GM12865 (cell line): ENCODE data around the gene ANKUB1.

ENCODE experiments used
- DNase-seq: peaks from one replicate; pipeline ENCODE4 v3.0.0; 2010; ENCODE audit warnings: low read depth
- H3K4me3 ChIP-seq: 2 replicates; pipeline ENCODE4 v1.5.1; 2011; ENCODE audit warnings: mild to moderate bottlenecking, low read depth, low read length, control low read depth
- TF ChIP-seq, protein P1 (sequence below): IDR thresholded peaks from 2 replicates; pipeline ENCODE4 v1.5.1; 2011; ENCODE audit warnings: low read length, control low read depth, low read depth, inconsistent platforms; ENCODE audit not compliant: insufficient read depth; ENCODE audit errors: missing control alignments

ANKUB1 gene

DNA sequence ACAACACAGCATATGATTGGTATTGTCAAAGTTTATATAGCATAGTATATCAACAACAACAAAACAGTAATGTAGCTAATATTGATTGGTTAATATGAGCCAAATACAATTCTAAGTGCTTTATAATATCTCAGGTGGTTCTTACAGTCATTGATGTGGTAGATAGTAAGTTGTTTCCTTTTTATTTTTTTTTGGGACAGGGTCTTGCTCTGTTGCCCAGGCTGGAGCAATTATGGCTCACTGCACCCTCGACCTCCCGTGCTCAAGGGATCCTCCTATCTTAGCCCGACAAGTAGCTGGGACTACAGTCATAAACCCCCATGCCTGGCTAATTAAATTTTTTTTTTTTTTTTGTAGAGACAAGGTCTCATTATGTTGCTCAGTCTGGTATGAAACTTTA lies 23.4 kb upstream of the ANKUB1 start:
- TF ChIP-seq, protein P1, sequence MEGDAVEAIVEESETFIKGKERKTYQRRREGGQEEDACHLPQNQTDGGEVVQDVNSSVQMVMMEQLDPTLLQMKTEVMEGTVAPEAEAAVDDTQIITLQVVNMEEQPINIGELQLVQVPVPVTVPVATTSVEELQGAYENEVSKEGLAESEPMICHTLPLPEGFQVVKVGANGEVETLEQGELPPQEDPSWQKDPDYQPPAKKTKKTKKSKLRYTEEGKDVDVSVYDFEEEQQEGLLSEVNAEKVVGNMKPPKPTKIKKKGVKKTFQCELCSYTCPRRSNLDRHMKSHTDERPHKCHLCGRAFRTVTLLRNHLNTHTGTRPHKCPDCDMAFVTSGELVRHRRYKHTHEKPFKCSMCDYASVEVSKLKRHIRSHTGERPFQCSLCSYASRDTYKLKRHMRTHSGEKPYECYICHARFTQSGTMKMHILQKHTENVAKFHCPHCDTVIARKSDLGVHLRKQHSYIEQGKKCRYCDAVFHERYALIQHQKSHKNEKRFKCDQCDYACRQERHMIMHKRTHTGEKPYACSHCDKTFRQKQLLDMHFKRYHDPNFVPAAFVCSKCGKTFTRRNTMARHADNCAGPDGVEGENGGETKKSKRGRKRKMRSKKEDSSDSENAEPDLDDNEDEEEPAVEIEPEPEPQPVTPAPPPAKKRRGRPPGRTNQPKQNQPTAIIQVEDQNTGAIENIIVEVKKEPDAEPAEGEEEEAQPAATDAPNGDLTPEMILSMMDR: no peak
- DNase-seq: no peak
- no peak overlapping the region; the same call in 1 of the 2 replicates for H3K4me3 ChIP-seq

DNA sequence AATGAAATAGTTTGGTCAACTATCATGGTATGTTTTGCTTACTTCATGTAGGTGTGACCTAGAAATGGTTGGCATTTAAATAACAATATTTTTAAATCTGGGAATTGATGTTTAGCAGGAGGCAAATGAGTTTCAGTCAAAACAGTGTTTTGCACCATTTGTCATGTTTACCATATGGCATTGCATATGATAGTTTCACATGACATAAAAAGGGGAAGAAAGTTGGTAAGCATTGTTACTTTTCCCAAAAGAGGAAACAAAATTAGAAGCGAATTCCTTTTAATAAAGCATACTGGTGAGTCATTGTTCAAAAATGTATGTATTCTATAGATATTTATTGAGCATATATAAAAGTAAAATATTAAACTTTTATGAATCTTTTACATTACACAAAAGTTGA lies 23.0 kb upstream of the ANKUB1 start:
- TF ChIP-seq, protein P1: no peak
- no peak for DNase-seq
- peak overlapping the region; percentile 93 for H3K4me3 ChIP-seq

DNA sequence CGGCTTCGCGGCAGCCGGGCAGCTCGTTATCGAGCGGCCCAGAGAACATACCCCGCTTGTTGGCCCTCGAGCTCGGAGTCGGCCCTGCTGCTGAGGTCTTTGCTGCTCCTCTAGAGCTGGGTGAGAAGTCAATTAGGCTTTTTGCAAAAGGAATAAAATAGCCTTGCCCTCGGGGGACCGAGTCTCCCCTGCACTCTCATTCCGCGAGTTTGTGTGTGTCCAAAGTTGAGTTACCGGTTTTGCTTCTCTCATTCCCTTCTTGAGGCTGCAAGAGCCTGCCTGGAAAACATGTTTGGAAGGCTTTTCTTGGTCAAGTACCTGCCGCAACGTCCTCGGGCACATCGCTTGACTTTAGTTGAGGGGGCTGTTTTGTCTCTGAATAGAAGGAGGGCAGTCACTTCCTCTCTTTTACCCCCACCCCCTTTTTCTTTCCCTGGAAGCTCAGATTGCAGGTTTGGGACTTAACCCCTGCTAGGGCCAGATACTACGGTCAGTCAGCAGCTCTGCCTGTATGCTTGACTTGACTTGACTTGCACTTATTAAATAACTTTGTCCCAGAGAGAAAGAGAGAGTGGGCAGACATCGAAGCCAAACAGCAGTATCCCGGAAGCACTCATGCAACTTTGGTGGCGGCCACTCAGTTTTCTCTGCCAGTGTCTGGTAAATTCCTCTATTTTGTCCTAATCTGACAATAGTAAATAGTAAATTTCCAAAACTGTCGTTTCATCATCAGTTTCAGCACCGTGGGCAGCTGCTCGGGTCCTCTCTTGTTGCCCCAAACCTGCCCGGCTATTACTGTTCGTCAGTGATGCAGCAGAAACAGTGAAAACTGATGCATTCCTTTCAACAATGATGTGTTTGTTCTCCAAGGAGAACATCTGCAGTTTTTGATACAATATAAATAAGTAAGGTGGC lies 21.3 kb upstream of the ANKUB1 start:
- TF ChIP-seq, protein P1: no peak

DNA sequence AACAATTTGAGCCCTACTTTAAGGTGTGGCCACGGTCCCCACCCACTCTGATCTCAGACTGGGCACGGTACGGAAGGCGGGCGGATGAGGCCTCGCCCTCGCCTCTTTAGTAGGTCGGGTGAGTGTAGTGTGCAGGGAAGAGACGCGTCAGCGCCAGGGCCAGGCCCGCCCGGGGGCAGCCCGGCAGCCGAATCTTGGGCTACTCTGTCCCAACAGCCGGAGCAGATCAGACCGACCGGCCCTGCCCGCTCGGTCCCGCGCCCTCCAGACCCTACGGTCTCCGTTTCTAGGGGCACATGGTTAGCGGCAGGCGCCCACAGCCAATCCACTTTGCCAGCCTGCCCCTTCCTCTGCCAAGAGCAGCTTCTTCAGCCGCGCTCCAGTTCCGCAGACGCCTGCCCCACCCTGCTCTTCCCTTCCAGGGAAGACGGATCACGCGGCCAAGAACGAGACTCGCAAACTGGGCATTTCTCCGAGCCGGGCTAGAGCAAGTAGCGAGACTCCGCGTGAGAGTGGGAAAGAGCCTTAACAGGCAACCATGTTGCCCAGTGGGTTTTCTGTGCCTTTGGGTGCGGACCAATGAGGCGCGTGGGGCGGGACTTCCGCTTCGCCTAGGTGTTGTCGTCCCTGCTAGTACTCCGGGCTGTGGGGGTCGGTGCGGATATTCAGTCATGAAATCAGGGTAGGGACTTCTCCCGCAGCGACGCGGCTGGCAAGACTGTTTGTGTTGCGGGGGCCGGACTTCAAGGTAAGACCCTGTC lies 20.4 kb upstream of the ANKUB1 start, which contains the start of gene RNF13:
TSS of gene RNF13 (plus strand) at position 610 of the 761 bp plus-strand sequence. CDS start 32,812 bp downstream, outside the sequence.
- TF ChIP-seq, protein P1: no peak
- DNase-seq: peak; percentile 95
- H3K4me3 ChIP-seq: peak within 1 kb of the TSS; percentile 93

More for the DNA sequence above, 21.3 kb upstream of the ANKUB1 start:
- peak; percentile 24 for DNase-seq
- H3K4me3 ChIP-seq: peak overlapping the region; percentile 93

DNA sequence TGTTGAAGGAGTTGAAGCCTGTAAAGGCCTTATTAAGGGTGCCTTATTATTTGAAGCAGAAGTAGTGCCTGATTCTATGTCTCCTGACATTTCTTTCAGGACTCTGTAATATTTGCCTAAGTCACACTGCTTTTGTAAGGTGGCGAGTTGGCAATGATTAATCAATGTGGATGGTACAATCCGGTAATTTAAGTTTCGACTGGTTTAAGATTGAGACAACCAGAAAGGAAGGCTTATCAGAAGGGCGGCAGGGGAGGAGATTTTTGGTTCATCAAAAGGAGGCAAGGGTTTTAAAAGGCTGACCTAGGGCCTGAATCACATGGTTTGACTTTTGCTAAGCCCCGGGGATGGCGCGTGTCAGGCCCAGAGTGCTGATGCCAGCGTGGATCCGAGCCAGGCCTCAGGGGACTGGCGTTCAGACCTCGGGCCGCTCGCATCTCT lies 19.8 kb upstream of the ANKUB1 start:
- no peak for DNase-seq
- peak overlapping the region; percentile 93 for H3K4me3 ChIP-seq
- TF ChIP-seq, protein P1: no peak

DNA sequence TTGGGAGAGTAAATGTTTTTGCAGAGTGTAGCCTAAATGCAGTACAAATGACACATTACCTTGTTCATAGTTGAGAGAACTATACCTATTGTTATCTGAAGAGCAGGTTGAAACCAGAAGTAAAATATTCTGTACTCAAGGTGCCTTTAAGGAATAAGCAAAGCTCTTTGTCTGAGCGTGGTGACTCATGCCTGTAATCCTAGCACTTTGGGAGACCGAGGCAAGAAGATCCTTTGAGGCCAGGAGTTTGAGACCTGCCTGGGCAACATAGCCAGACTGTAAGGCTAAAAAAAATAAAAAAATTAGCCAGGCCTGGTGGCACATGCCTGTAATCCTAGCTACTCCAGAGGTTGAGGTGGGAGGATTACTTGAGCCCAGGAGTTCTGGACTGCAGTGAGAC lies 18.5 kb upstream of the ANKUB1 start:
- TF ChIP-seq, protein P1: no peak
- DNase-seq: no peak
- no peak overlapping the region for H3K4me3 ChIP-seq
